SK-N-SH treated with all-trans-retinoic acid at 6 μM for 48 hours (cell line): Measurements from ENCODE around the gene LRPPRC.

ENCODE experiments used
- CREB5 ChIP-seq: fragments of 250-450 bp; sonication (Bioruptor Pico); IDR thresholded peaks from 2 replicates; pipeline ENCODE4 v1.5.1; 2020; ENCODE audit warnings: low read depth, mild to moderate bottlenecking, moderate library complexity
- CSDC2 ChIP-seq: fragments of 250-450 bp; sonication (Bioruptor Pico); IDR thresholded peaks from 2 replicates; pipeline ENCODE4 v1.5.0; 2020; ENCODE audit warnings: mild to moderate bottlenecking, moderate library complexity
- CSRNP3 ChIP-seq: fragments of 250-450 bp; sonication (Bioruptor Pico); IDR thresholded peaks from 2 replicates; pipeline ENCODE4 v1.5.1; 2021; ENCODE audit warnings: mild to moderate bottlenecking, moderate library complexity
- GLIS3 ChIP-seq: fragments of 250-450 bp; sonication (Bioruptor Pico); IDR thresholded peaks from 2 replicates; pipeline ENCODE4 v1.5.0; 2020; ENCODE audit warnings: mild to moderate bottlenecking, moderate library complexity
- ISL1 ChIP-seq: fragments of 250-450 bp; sonication (Bioruptor Pico); IDR thresholded peaks from 2 replicates; pipeline ENCODE4 v2.1.2; 2022; ENCODE audit warnings: mild to moderate bottlenecking, moderate library complexity
- OSR1 ChIP-seq: fragments of 250-450 bp; sonication (Bioruptor Pico); IDR thresholded peaks from 2 replicates; pipeline ENCODE4 v1.8.0; 2022; ENCODE audit warnings: moderate library complexity, mild to moderate bottlenecking, inconsistent platforms
- PATZ1 ChIP-seq: fragments of 250-450 bp; sonication (Bioruptor Pico); IDR thresholded peaks from 2 replicates; pipeline ENCODE4 v1.8.0; 2020; ENCODE audit warnings: mild to moderate bottlenecking, moderate library complexity, borderline replicate concordance
- POU6F1 ChIP-seq: fragments of 250-450 bp; sonication (Bioruptor Pico); IDR thresholded peaks from 2 replicates; pipeline ENCODE4 v1.8.0; 2021; ENCODE audit warnings: low read depth, mild to moderate bottlenecking, moderate library complexity, borderline replicate concordance
- SNAI2 ChIP-seq: fragments of 250-450 bp; sonication (Bioruptor Pico); IDR thresholded peaks from 2 replicates; pipeline ENCODE4 v1.5.0; 2020; ENCODE audit warnings: mild to moderate bottlenecking, moderate library complexity
- TCF4 ChIP-seq: fragments of 250-450 bp; sonication (Bioruptor Pico); IDR thresholded peaks from 2 replicates; pipeline ENCODE4 v1.8.0; 2021; ENCODE audit warnings: mild to moderate bottlenecking, moderate library complexity, borderline replicate concordance
- ZFP3 ChIP-seq: fragments of 250-450 bp; sonication (Bioruptor Pico); IDR thresholded peaks from 2 replicates; pipeline ENCODE4 v1.5.0; 2020; ENCODE audit warnings: mild to moderate bottlenecking, moderate library complexity
- ZFP30 ChIP-seq: fragments of 450-650 bp; formaldehyde crosslinking; IDR thresholded peaks from 2 replicates; pipeline ENCODE4 v1.5.0; 2022; ENCODE audit warnings: mild to moderate bottlenecking, moderate library complexity

- no peak for TF ChIP-seq TCF4
- no peak for TF ChIP-seq CSDC2 (CRISPR knock-in tag)
- TF ChIP-seq ZFP3 (CRISPR knock-in tag) = no peak
- no peak for TF ChIP-seq GLIS3 (CRISPR knock-in tag)
- no peak for TF ChIP-seq SNAI2 (CRISPR knock-in tag)
- no peak for TF ChIP-seq OSR1 (CRISPR knock-in tag)
- TF ChIP-seq ZFP30 = no peak
- no peak for TF ChIP-seq PATZ1 (CRISPR knock-in tag)
- no peak for TF ChIP-seq CSRNP3 (CRISPR knock-in tag)
- TF ChIP-seq CREB5 = no peak
- TF ChIP-seq ISL1 (CRISPR knock-in tag) = no peak
- no peak for TF ChIP-seq POU6F1 (CRISPR knock-in tag)
These were observed 53.8 kb downstream of the LRPPRC start for GRCh38 chr2:43941966-43942365.
